ENCODE data around the gene TCTN1.

- TF ChIP-seq CTCF (IDR thresholded peaks at IDR 0.05; ENCODE audit: low read length) (no peak), EZH2 (optimal IDR thresholded peaks at IDR 0.05; ENCODE audit: low read depth, low read length) (no peak)
Observed at GRCh38 chr12:110696283-110696682, 82.4 kb downstream of the TCTN1 start.

All from MM.1S (cell line).